ENCODE measurements around the gene RAB17.

The RAB17 gene

GRCh38 chr2:237536083-237536415 is 54.5 kb downstream of the RAB17 start:
- no peak for DNase-seq (ENCODE audit: low spot score)

GRCh38 chr2:237535385-237536082 is 55.0 kb downstream of the RAB17 start:
- DNase-seq (ENCODE audit: low spot score): no peak

GRCh38 chr2:237534380-237534779 is 56.2 kb downstream of the RAB17 start:
- DNase-seq (ENCODE audit: low spot score): no peak

- no peak for DNase-seq (ENCODE audit: low spot score)
These were observed 56.8 kb downstream of the RAB17 start for GRCh38 chr2:237533668-237534161.

- DNase-seq (ENCODE audit: low spot score): no peak
These were observed 58.4 kb downstream of the RAB17 start for GRCh38 chr2:237532160-237532559.

GRCh38 chr2:237530472-237531433 is 59.8 kb downstream of the RAB17 start:
- no peak for DNase-seq (ENCODE audit: low spot score)

GRCh38 chr2:237529452-237530402 is 60.8 kb downstream of the RAB17 start:
- no peak for DNase-seq (ENCODE audit: low spot score)

- no peak for DNase-seq (ENCODE audit: low spot score)
These were observed 62.8 kb downstream of the RAB17 start for GRCh38 chr2:237527766-237528165.

GRCh38 chr2:237527233-237527632 is 63.3 kb downstream of the RAB17 start:
- no peak for DNase-seq (ENCODE audit: low spot score)

GRCh38 chr2:237525559-237526157 is 64.9 kb downstream of the RAB17 start:
- no peak for DNase-seq (ENCODE audit: low spot score)

- no peak for DNase-seq (ENCODE audit: low spot score)
These were observed 65.9 kb downstream of the RAB17 start for GRCh38 chr2:237524631-237525030.

Data from hepatic stellate cell (primary cell).